Heart right ventricle (tissue), 16 donors: ENCODE data around the gene EFNB3. TPM values are rescaled to one million over a fixed set of nuclear protein-coding genes. Genes with fewer than 3 reads are reported as not detected.

ENCODE experiments used
- ATAC-seq, 8 donors: fragments of 200-7000 bp; cut with Tn5 transposase; one replicate each; pipeline ENCODE4 v1.9.1; 2020; ENCODE audit warnings: mild to moderate bottlenecking in 8 of 8, moderate library complexity in 8 of 8, moderate number of reproducible peaks in 1 of 8
- DNase-seq, 2 donors: peaks; one replicate each; pipeline ENCODE4 v3.0.0-alpha.2; 2020
- H3K27ac ChIP-seq, 10 donors: fragments of 200-600 bp; sonication (generic) in 2 of 10; one replicate each; pipeline versions ENCODE4 v1.5.0 to v1.8.0; 2020 to 2022; ENCODE audit warnings: mild to moderate bottlenecking in 3 of 10
- H3K27me3 ChIP-seq, 7 donors: fragments of 200-600 bp; one replicate each; pipeline ENCODE4 v1.8.0; 2021 to 2022; ENCODE audit warnings: mild to moderate bottlenecking in 2 of 7
- H3K36me3 ChIP-seq, 9 donors: fragments of 200-600 bp; sonication (generic) in 1 of 9; one replicate each; pipeline versions ENCODE4 v1.5.0 to v1.8.0; 2020 to 2022; ENCODE audit warnings: mild to moderate bottlenecking in 2 of 9
- H3K4me1 ChIP-seq, 9 donors: fragments of 200-600 bp; sonication (generic) in 1 of 9; one replicate each; pipeline versions ENCODE4 v1.5.0 to v1.8.0; 2020 to 2022; ENCODE audit warnings: mild to moderate bottlenecking in 4 of 9
- H3K4me3 ChIP-seq, 10 donors: fragments of 200-600 bp; sonication (generic) in 2 of 10; one replicate each; pipeline versions ENCODE4 v1.5.0 to v1.8.0; 2020 to 2022; ENCODE audit warnings: mild to moderate bottlenecking in 7 of 10, moderate library complexity in 2 of 10
- H3K9me3 ChIP-seq, 11 donors: fragments of 200-600 bp in 10 of 11; sonication (generic) in 2 of 11; one replicate each; pipeline versions ENCODE4 v1.5.0 to v1.8.0; 2013 to 2022; ENCODE audit warnings: mild to moderate bottlenecking in 2 of 11, control low read depth in 1 of 11, moderate library complexity in 1 of 11
- CTCF ChIP-seq, 9 donors: fragments of 200-600 bp; sonication (generic) in 2 of 9; IDR thresholded peaks; one replicate each; pipeline versions ENCODE4 v1.5.0 to v1.8.0; 2021 to 2022; ENCODE audit warnings: antibody characterized with exemption in 9 of 9, mild to moderate bottlenecking in 5 of 9, moderate library complexity in 1 of 9
- WGBS, 2 donors: extraction: QIAGEN DNeasy Blood & Tissue Kit; methylation state at CpG; one replicate each; pipeline ENCODE4 v1.1.7; 2013; ENCODE audit warnings: inconsistent platforms in 1 of 2; 5-methylcytosine and 5-hydroxymethylcytosine counted together
- intact Hi-C, 10 donors: fragments of 100-400 bp; cut with DNase I; formaldehyde crosslinking; loops; one replicate each; pipeline versions ENCODE4 v1.11.1 to v1.14.2; 2022
- polyA plus RNA-seq, 2 donors: library from polyadenylated mRNA; stranded (reverse); fragments of 200-250 nt; gene quantifications; one replicate each; pipeline ENCODE4 v1.2.3, GENCODE V29; 2013
- total RNA-seq, 10 donors: library from RNA; stranded (reverse); fragmentation: NEBNext Ultra II Directional in 3 of 10; extraction: Animal tissue kit (Norgen Biotek cat#: 25700) in 3 of 10; gene quantifications; one replicate each; pipeline versions ENCODE4 v1.2.1 to v1.2.4, GENCODE V29; 2021 to 2023
- donor health status: Arrhythmogenic right ventricular cardiomyopathy.
- donor health status: ischemic (EF 13 %, LVEDD 7.1; RV severe dilation, severe dysfunction).
- donor health status: healthy with polysubstance abuse.
- donor health status: DM: no; HTN: yes; CAD: no.
- donor health status: DM: no; HTN: no; CAD: no.
- donor health status: ischemic (EF 25% LVEDD 6.9; RV normal size, moderate dysfunction).
- donor health status: ischemic (EF 25% LVEDD 5.7; RV mildly dilated, moderate dysfunction).
- donor health status: healthy.
- donor health status: DM: yes; HTN: yes; CAD: no.
- donor health status: Ischemic cardiomyopathy.
- donor health status: ischemic (EF 35%, LVEDD 5.7; RV mildly dilated, moderate dysfunction).
- donor health status: nonischemic (EF 11% LVEDD 7.7; RV severe dilation, severe dysfunction).
- donor health status: DM: yes; HTN: yes; CAD: no.
- donor health status: PGD.
- donor health status: ischemic (EF 29% LVEDD 5.4; RV normal size, mild dysfunction).
- donor health status: nonischemic (EF 23%, LVEDD 6.1; RV moderate dilation, normal function).

Gene EFNB3
- total and polyA plus RNA-seq, 12 donors: 0.17 to 1.3 (median 0.53) TPM

GRCh38 chr17:7745748-7746470 is 40.9 kb downstream of the EFNB3 start:
- Histone ChIP-seq H3K27ac (no peak overlapping the region), H3K27me3 (peaks cover 0 to 18% (median 9%) of the 10 kb centered on the region in 7 donors), H3K36me3 (no peaks in the 10 kb centered on the region), H3K9me3 (peaks cover 0 to 9% (median 0%) of the 10 kb centered on the region in 11 donors), H3K4me3 (no peak overlapping the region), H3K4me1 (peaks cover 0 to 18% (median 8%) of the 10 kb centered on the region in 9 donors)
- intact Hi-C loops: loop anchor here in 6 of 10 donors (5.0 to 10.0 kb wide), 9 partner anchors 69 to 311 kb away; partner anchors contain the start of genes CYB5D1 (in 2 of the 6), NAA38 (in 2 of the 6), TMEM88 (in 2 of the 6) and KDM6B (in 1 of the 6)
- peak in 1 of 9 donors; percentile 8 for TF ChIP-seq CTCF (IDR thresholded peaks at IDR 0.05)
- 70 to 76% methylated on average over 7 of the region's 7 CpGs for WGBS, 2 donors
- ATAC-seq (peak in 1 of 8 donors; percentile 37), DNase-seq (no peak)

- no peak for DNase-seq
- H3K36me3 ChIP-seq: no peaks in the 10 kb centered on the region
- H3K4me3 ChIP-seq: no peak overlapping the region
- H3K27me3 ChIP-seq: peaks cover 0 to 7% (median 3%) of the 10 kb centered on the region in 7 donors
- peaks cover 0 to 9% (median 0%) of the 10 kb centered on the region in 11 donors for H3K9me3 ChIP-seq
- no peak overlapping the region for H3K27ac ChIP-seq
- ATAC-seq: no peak
- 38 to 41% methylated on average over 4 of the region's 4 CpGs for WGBS, 2 donors
- intact Hi-C loops: loop anchor here in 6 of 10 donors (5.0 to 10.0 kb wide), 9 partner anchors 67 to 310 kb away; partner anchors contain the start of genes CYB5D1 (in 2 of the 6), NAA38 (in 2 of the 6), TMEM88 (in 2 of the 6) and KDM6B (in 1 of the 6)
- no peak for TF ChIP-seq CTCF (IDR thresholded peaks at IDR 0.05)
- peaks cover 0 to 22% (median 8%) of the 10 kb centered on the region in 9 donors for H3K4me1 ChIP-seq
These were observed 42.7 kb downstream of the EFNB3 start for GRCh38 chr17:7747635-7748071.

GRCh38 chr17:7748076-7748775 is 43.2 kb downstream of the EFNB3 start:
- Histone ChIP-seq H3K36me3 (no peaks in the 10 kb centered on the region), H3K4me1 (peaks cover 0 to 22% (median 8%) of the 10 kb centered on the region in 9 donors), H3K27ac (no peak overlapping the region), H3K27me3 (peaks cover 0 to 3% (median 0%) of the 10 kb centered on the region in 7 donors), H3K4me3 (no peak overlapping the region), H3K9me3 (peaks cover 0 to 9% (median 0%) of the 10 kb centered on the region in 11 donors)
- WGBS, 2 donors: 46% methylated on average over 10 of the region's 10 CpGs
- TF ChIP-seq CTCF (IDR thresholded peaks at IDR 0.05): no peak
- ATAC-seq (peak in 1 of 8 donors; percentile 35), DNase-seq (no peak)
- intact Hi-C loops: loop anchor here in 6 of 10 donors (5.0 to 10.0 kb wide), 9 partner anchors 67 to 309 kb away; partner anchors contain the start of genes CYB5D1 (in 2 of the 6), NAA38 (in 2 of the 6), TMEM88 (in 2 of the 6) and KDM6B (in 1 of the 6)

GRCh38 chr17:7750321-7750821 is 45.4 kb downstream of the EFNB3 start:
- no peak overlapping the region for H3K27ac ChIP-seq
- ATAC-seq: no peak
- TF ChIP-seq CTCF (IDR thresholded peaks at IDR 0.05): no peak

More at GRCh38 chr17:7750321-7750821, 45.4 kb downstream of the EFNB3 start:
- H3K36me3 ChIP-seq: no peaks in the 10 kb centered on the region
- H3K4me3 ChIP-seq: no peak overlapping the region
- H3K27me3 ChIP-seq: peaks cover 0 to under 1% (median 0%) of the 10 kb centered on the region in 7 donors
- peaks cover 0 to 9% (median 0%) of the 10 kb centered on the region in 11 donors for H3K9me3 ChIP-seq
- no peak for DNase-seq
- 66 to 75% methylated on average over 4 of the region's 4 CpGs for whole genome bisulfite sequencing, 2 donors
- peaks cover 0 to 22% (median 8%) of the 10 kb centered on the region in 9 donors for H3K4me1 ChIP-seq
- intact Hi-C loops: no loop called here
